Measurements from ENCODE around the gene WIPF1. TPM values are rescaled to one million over a fixed set of nuclear protein-coding genes. Genes with fewer than 3 reads are reported as not detected.

WIPF1 gene
- total RNA-seq, 3 donors from 2014 or later: 15.3 to 56.6 (median 28.9) TPM

DNA sequence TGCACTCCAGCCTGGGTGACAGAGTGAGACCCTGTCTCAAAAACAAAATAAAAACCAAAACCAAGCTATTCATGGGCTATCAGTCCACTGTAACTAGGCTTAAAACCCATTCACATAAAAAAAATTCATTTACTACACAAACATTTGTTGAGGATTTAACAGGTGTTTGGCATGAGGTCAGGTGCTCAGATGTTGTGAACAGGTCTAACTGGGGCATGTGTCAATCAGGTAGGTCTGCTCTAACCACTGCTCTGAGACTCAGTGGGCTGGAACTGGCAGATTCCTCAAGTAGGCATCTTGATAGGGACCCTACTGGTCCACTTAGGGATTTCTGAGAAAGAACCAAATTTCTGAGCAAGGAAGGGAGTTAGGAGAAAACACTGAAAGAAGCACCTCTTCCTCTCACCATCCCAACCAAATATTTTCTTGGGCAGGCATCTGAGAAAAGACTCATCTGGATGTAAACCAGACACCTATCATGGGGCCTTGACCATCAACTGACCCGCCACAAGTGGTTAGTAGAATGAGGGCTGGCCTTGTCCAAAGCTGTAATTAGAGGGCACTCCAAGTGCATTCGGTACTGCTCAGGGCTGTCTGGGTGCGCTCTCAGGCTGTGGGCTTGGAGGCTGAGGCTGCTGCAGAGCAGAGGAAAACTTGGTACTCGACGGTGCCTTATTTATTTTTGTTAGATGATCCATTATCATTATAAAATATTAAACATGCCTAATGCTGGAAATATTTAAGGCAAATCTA lies 33.9 kb downstream of the WIPF1 start:
- DNase-seq: no peak
- intact Hi-C loops (cut with DNase I, micrococcal nuclease): no loop called here
- no peak for TF ChIP-seq CTCF (IDR thresholded peaks at IDR 0.05)
- no peaks in the 10 kb centered on the region for H3K36me3 ChIP-seq (ENCODE audit: low read depth)
- H3K4me3 ChIP-seq: no peak overlapping the region
- H3K9me3 ChIP-seq: no peaks in the 10 kb centered on the region
- ATAC-seq: no peak
- H3K4me1 ChIP-seq (ENCODE audit: low read depth): no peaks in the 10 kb centered on the region

DNA sequence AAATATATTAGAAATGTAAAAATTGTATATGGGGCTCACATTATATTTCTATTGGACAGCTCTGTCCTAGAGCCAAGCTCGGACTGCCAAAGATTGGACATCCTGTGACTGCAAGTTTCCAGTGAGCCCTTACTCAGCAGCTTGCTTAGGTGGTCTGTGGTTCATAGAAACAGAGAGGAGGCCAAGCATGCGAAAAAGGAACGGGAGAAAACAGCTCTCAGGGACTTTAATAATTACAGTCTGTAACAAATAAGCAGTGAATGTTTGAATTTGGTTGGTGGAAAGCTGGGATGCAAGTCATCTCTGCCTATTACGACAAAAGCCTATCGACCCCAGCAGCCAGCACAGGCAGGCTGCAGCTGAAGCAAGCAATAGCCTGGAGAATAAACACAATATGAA lies 35.6 kb downstream of the WIPF1 start:
- DNase-seq (no peak), ATAC-seq (no peak)
- H3K9me3 ChIP-seq: no peaks in the 10 kb centered on the region
- no peaks in the 10 kb centered on the region for H3K36me3 ChIP-seq (ENCODE audit: low read depth)
- H3K4me1 ChIP-seq (ENCODE audit: low read depth): no peaks in the 10 kb centered on the region
- H3K4me3 ChIP-seq: no peak overlapping the region
- TF ChIP-seq CTCF (IDR thresholded peaks at IDR 0.05): no peak
- intact Hi-C loops (cut with DNase I, micrococcal nuclease): no loop called here

- intact Hi-C loops (cut with DNase I, micrococcal nuclease): no loop called here
- Histone ChIP-seq H3K4me1 (ENCODE audit: low read depth) (no peaks in the 10 kb centered on the region), H3K36me3 (ENCODE audit: low read depth) (no peaks in the 10 kb centered on the region), H3K9me3 (no peaks in the 10 kb centered on the region), H3K4me3 (no peak overlapping the region)
- DNase-seq (peak in 2 of 3 donors; percentile 38 to 49), ATAC-seq (no peak)
- no peak for TF ChIP-seq CTCF (IDR thresholded peaks at IDR 0.05)
These were observed 36.2 kb downstream of the WIPF1 start for GRCh38 chr2:174561283-174561971.

GRCh38 chr2:174560737-174561136 lies 36.9 kb downstream of the WIPF1 start:
- Histone ChIP-seq H3K4me1 (ENCODE audit: low read depth) (no peaks in the 10 kb centered on the region), H3K36me3 (ENCODE audit: low read depth) (no peaks in the 10 kb centered on the region), H3K4me3 (no peak overlapping the region), H3K9me3 (no peaks in the 10 kb centered on the region)
- DNase-seq (no peak), ATAC-seq (no peak)
- intact Hi-C loops (cut with DNase I, micrococcal nuclease): no loop called here
- TF ChIP-seq CTCF (IDR thresholded peaks at IDR 0.05): no peak

GRCh38 chr2:174555998-174556397 lies 41.6 kb downstream of the WIPF1 start:
- intact Hi-C loops (cut with DNase I, micrococcal nuclease): no loop called here
- Histone ChIP-seq H3K9me3 (no peaks in the 10 kb centered on the region), H3K36me3 (ENCODE audit: low read depth) (no peaks in the 10 kb centered on the region), H3K4me1 (ENCODE audit: low read depth) (peaks cover 13% of the 10 kb centered on the region), H3K4me3 (no peak overlapping the region)
- no peak for DNase-seq
- no peak for TF ChIP-seq CTCF (IDR thresholded peaks at IDR 0.05)
- no peak for ATAC-seq

All from mucosa of descending colon (tissue), 3 donors.